Activated T-helper 1 cell treated with anti-CD3 and anti-CD28 coated beads, Interleukin-12 subunit alpha, Interleukin-12 subunit beta, Interleukin-2, Interleukin-4 antibody, amounts not matched to agents 30 ng/mL and 10 ng/mL and 1 ng/mL, durations not matched to agents 14 hours and 24 hours and 36 hours (primary cell): ENCODE data around the gene SLC9A5. TPM values are rescaled to one million over a fixed set of nuclear protein-coding genes. Genes with fewer than 3 reads are reported as not detected.

ENCODE experiments used
- DNase-seq: peaks from one replicate; pipeline ENCODE4 v3.0.0; 2021; ENCODE audit warnings: low spot score
- H3K27ac Mint-ChIP-seq: one replicate; pipeline ENCODE4 v1.8.0; 2021; ENCODE audit warnings: mild to moderate bottlenecking, mixed read lengths
- H3K27me3 Mint-ChIP-seq: one replicate; pipeline ENCODE4 v1.8.0; 2022; ENCODE audit warnings: mild to moderate bottlenecking, moderate library complexity, mixed read lengths; ENCODE audit not compliant: insufficient read depth
- H3K36me3 Mint-ChIP-seq: one replicate; pipeline ENCODE4 v1.8.0; 2021; ENCODE audit warnings: low read depth, mixed read lengths
- H3K4me1 Mint-ChIP-seq: one replicate; pipeline ENCODE4 v1.8.0; 2021; ENCODE audit warnings: low read depth, mixed read lengths
- H3K4me3 Mint-ChIP-seq: one replicate; pipeline ENCODE4 v1.8.0; 2021; ENCODE audit warnings: mild to moderate bottlenecking, moderate library complexity, mixed read lengths
- H3K9me3 Mint-ChIP-seq: one replicate; pipeline ENCODE4 v1.8.0; 2021; ENCODE audit warnings: mixed read lengths
- intact Hi-C: fragments of 100-400 bp; cut with micrococcal nuclease; formaldehyde crosslinking; loops from one replicate; pipeline ENCODE4 v1.15.1; 2024
- total RNA-seq: library from RNA; stranded (reverse); gene quantifications from 2 replicates; pipeline ENCODE4 v1.2.3, GENCODE V29; 2022

Gene SLC9A5
- total RNA-seq, 1 donor from 2014 or later = 5.1 TPM

GRCh38 chr16:67311607-67312488, 63.1 kb downstream of the SLC9A5 start:
- peaks cover 45% of the 10 kb centered on the region for H3K4me1 Mint-ChIP-seq
- peak overlapping the region; percentile 98 for H3K27ac Mint-ChIP-seq
- peaks cover 2% of the 10 kb centered on the region for H3K36me3 Mint-ChIP-seq
- H3K9me3 Mint-ChIP-seq = no peaks in the 10 kb centered on the region
- DNase-seq = peak; percentile 78
- H3K27me3 Mint-ChIP-seq = no peaks in the 10 kb centered on the region
- intact Hi-C loops = loop anchor here (1.0 to 5.0 kb wide), 5 partner anchors 33 to 328 kb away; partner anchors contain the start of genes E2F4, EXOC3L1, FBXL8 and PLEKHG4
- H3K4me3 Mint-ChIP-seq = peak overlapping the region; percentile 19

- no peak for DNase-seq
- intact Hi-C loops = loop anchor here (1.0 to 5.0 kb wide), 3 partner anchors 120 to 328 kb away; partner anchors contain the start of genes E2F4, EXOC3L1, FBXL8 and TRADD
- H3K9me3 Mint-ChIP-seq = no peaks in the 10 kb centered on the region
- H3K36me3 Mint-ChIP-seq = peaks cover 2% of the 10 kb centered on the region
- H3K27me3 Mint-ChIP-seq = no peaks in the 10 kb centered on the region
- H3K27ac Mint-ChIP-seq = peak overlapping the region; percentile 98
- peak overlapping the region; percentile 24 for H3K4me3 Mint-ChIP-seq
- H3K4me1 Mint-ChIP-seq = peaks cover 45% of the 10 kb centered on the region
Measured at GRCh38 chr16:67312719-67313118, 63.9 kb downstream of the SLC9A5 start.

DNA sequence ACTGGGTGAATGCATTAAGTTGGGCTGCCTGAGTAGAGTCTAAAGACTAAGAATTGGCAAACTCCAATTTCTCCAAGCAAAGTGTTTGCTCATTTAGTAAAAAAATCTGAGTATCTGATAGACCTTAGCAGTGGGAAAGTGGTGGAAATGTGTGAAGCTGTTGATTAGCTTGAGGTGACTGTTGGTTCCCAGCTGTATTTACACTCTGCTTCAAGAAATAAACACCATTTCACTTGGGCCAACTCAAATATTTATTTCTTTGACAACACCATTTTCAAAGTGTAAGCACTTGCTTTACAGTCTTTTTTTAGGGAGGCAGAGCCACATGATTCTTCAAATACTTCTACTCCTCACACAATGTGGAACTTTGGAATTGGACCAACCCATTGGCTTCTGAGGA, 69.1 kb downstream of the SLC9A5 start:
- H3K4me1 Mint-ChIP-seq = no peaks in the 10 kb centered on the region
- intact Hi-C loops = no loop called here

More for the DNA sequence above, 69.1 kb downstream of the SLC9A5 start:
- no peak for DNase-seq
- peaks cover 16% of the 10 kb centered on the region for H3K27me3 Mint-ChIP-seq
- no peak overlapping the region for H3K27ac Mint-ChIP-seq
- H3K4me3 Mint-ChIP-seq = no peak overlapping the region
- no peaks in the 10 kb centered on the region for H3K36me3 Mint-ChIP-seq
- H3K9me3 Mint-ChIP-seq = no peaks in the 10 kb centered on the region

Other genes with a start within 250 kb of the SLC9A5 start
- gene CBFB, start 219.8 kb upstream of the SLC9A5 start, total RNA-seq = 171 and 175 TPM in 2 replicates
- 20.5 and 20.6 TPM in 2 replicates for gene PHAF1, start 139.0 kb upstream of the SLC9A5 start, total RNA-seq
- gene B3GNT9, start 98.0 kb upstream of the SLC9A5 start, total RNA-seq = 6.2 TPM in 2 replicates
- gene TRADD, start 89.1 kb upstream of the SLC9A5 start, total RNA-seq = 29.0 TPM in 2 replicates
- 19.3 and 22.4 TPM in 2 replicates for gene FBXL8, start 89.0 kb upstream of the SLC9A5 start, total RNA-seq
- 30.3 and 36.8 TPM in 2 replicates for gene HSF4, start 84.2 kb upstream of the SLC9A5 start, total RNA-seq
- 19.0 and 22.9 TPM in 2 replicates for gene NOL3, start 78.4 kb upstream of the SLC9A5 start, total RNA-seq
- gene MATCAP1, start 65.0 kb upstream of the SLC9A5 start, total RNA-seq = 45.5 and 48.2 TPM in 2 replicates
- 0.34 TPM in 1 of 2 replicates, not detected in the other for gene EXOC3L1, start 58.8 kb upstream of the SLC9A5 start, total RNA-seq
- 174 and 181 TPM in 2 replicates for gene E2F4, start 56.8 kb upstream of the SLC9A5 start, total RNA-seq
- 8.5 and 9.0 TPM in 2 replicates for gene ELMO3, start 49.8 kb upstream of the SLC9A5 start, total RNA-seq
- 68.5 and 72.4 TPM in 2 replicates for gene TMEM208, start 21.8 kb upstream of the SLC9A5 start, total RNA-seq
- 116 and 119 TPM in 2 replicates for gene FHOD1, start 1.5 kb upstream of the SLC9A5 start, total RNA-seq
- gene PLEKHG4, start 30.6 kb downstream of the SLC9A5 start, total RNA-seq = 39.6 and 42.3 TPM in 2 replicates
- gene KCTD19, start 77.8 kb downstream of the SLC9A5 start, total RNA-seq = 0.22 and 0.62 TPM in 2 replicates
- 0.22 and 0.23 TPM in 2 replicates for gene LRRC36, start 77.8 kb downstream of the SLC9A5 start, total RNA-seq
- not detected in 2 replicates for gene TPPP3, start 144.5 kb downstream of the SLC9A5 start, total RNA-seq
- 0.76 and 0.88 TPM in 2 replicates for gene ZDHHC1, start 167.5 kb downstream of the SLC9A5 start, total RNA-seq
- gene HSD11B2, start 182.1 kb downstream of the SLC9A5 start, total RNA-seq = 3.6 and 5.0 TPM in 2 replicates
- gene ATP6V0D1, start 232.2 kb downstream of the SLC9A5 start, total RNA-seq = 37.7 and 41.5 TPM in 2 replicates
- not detected in 2 replicates for gene AGRP, start 234.6 kb downstream of the SLC9A5 start, total RNA-seq